Cardiac muscle cell (in vitro differentiated cells and primary cell): ENCODE data around the gene RAI14. TPM values are rescaled to one million over a fixed set of nuclear protein-coding genes. Genes with fewer than 3 reads are reported as not detected.
A peak's percentile ranks its signal among the peaks of the same experiment; 100 is the strongest.

Experiments
- DNase-seq, 2 donors: peaks; one replicate each; pipeline versions ENCODE4 v3.0.0 to v3.0.0-alpha.2; 2010 to 2017; ENCODE audit warnings: low read depth in 1 of 2, low spot score in 1 of 2
- H3K27ac ChIP-seq: fragments of 200-600 bp; sonication (generic); 2 replicates; pipeline ENCODE4 v1.5.1; 2016
- H3K27me3 ChIP-seq: fragments of 200-600 bp; sonication (generic); 2 replicates; pipeline ENCODE4 v1.6.0; 2016; ENCODE audit warnings: control low read depth
- H3K36me3 ChIP-seq: fragments of 200-600 bp; sonication (generic); 2 replicates; pipeline ENCODE4 v1.5.1; 2016; ENCODE audit warnings: control low read depth
- H3K4me1 ChIP-seq: fragments of 200-600 bp; sonication (generic); 2 replicates; pipeline ENCODE4 v1.8.1; 2017; ENCODE audit warnings: low read depth, mild to moderate bottlenecking, mixed run types
- H3K4me3 ChIP-seq: fragments of 200-600 bp; sonication (generic); 2 replicates; pipeline ENCODE4 v1.5.1; 2016; ENCODE audit warnings: mild to moderate bottlenecking
- H3K9me3 ChIP-seq: fragments of 200-600 bp; sonication (generic); 2 replicates; pipeline ENCODE4 v1.5.1; 2017; ENCODE audit warnings: low read depth, mild to moderate bottlenecking, control low read depth
- polyA plus RNA-seq: library from polyadenylated mRNA; unstranded; fragments of >200 nt; fragmentation: Nextera tagmentation; extraction: Ambion mirVana; gene quantifications from 2 replicates; pipeline ENCODE4 v1.2.1, GENCODE V29; 2016
- total RNA-seq: library from RNA; depleted of rRNA; stranded (reverse); fragments of >200 nt; gene quantifications from 2 replicates; pipeline ENCODE4 v1.2.3, GENCODE V29; 2016
- TF ChIP-seq, protein P1 (sequence below): IDR thresholded peaks from 2 replicates; pipeline ENCODE4 v1.5.1; 2012; ENCODE audit warnings: low read depth, mild to moderate bottlenecking, low read length

The RAI14 gene
- total and polyA plus RNA-seq, 2 experiments from 2014 or later: 9.6 to 11.6 TPM

GRCh38 chr5:34659168-34659567, 3.0 kb downstream of the RAI14 start:
- no peaks in the 10 kb centered on the region for H3K36me3 ChIP-seq
- no peaks in the 10 kb centered on the region for H3K9me3 ChIP-seq
- H3K27ac ChIP-seq: no peak overlapping the region
- TF ChIP-seq, protein P1, sequence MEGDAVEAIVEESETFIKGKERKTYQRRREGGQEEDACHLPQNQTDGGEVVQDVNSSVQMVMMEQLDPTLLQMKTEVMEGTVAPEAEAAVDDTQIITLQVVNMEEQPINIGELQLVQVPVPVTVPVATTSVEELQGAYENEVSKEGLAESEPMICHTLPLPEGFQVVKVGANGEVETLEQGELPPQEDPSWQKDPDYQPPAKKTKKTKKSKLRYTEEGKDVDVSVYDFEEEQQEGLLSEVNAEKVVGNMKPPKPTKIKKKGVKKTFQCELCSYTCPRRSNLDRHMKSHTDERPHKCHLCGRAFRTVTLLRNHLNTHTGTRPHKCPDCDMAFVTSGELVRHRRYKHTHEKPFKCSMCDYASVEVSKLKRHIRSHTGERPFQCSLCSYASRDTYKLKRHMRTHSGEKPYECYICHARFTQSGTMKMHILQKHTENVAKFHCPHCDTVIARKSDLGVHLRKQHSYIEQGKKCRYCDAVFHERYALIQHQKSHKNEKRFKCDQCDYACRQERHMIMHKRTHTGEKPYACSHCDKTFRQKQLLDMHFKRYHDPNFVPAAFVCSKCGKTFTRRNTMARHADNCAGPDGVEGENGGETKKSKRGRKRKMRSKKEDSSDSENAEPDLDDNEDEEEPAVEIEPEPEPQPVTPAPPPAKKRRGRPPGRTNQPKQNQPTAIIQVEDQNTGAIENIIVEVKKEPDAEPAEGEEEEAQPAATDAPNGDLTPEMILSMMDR: no peak
- no peak overlapping the region for H3K4me3 ChIP-seq
- H3K4me1 ChIP-seq: peaks cover 4% of the 10 kb centered on the region
- H3K27me3 ChIP-seq: no peaks in the 10 kb centered on the region
- no peak for DNase-seq

DNA sequence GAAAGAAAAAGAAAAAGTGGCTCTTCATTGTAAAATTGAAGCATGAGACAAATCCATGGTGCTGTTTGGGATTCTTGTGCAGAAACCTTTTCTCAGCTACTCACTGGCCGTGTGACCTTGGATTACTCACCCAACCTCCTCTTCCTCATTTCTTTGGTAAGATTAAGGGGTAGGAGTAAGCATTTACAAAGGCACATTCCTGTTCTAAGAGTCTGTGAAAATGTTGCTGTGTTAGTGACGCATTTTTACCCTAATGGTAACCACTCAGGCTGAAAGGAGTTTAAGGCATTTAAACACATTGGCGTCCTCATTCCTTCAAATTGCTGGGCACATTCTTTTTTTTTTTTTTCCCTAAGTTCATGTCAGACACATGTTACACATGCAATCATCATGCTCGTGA, 4.3 kb downstream of the RAI14 start:
- no peaks in the 10 kb centered on the region for H3K9me3 ChIP-seq
- H3K36me3 ChIP-seq: no peaks in the 10 kb centered on the region
- peaks cover 4% of the 10 kb centered on the region for H3K4me1 ChIP-seq
- no peaks in the 10 kb centered on the region for H3K27me3 ChIP-seq
- TF ChIP-seq, protein P1: no peak
- peak in 1 of 2 donors; percentile 45 for DNase-seq
- no peak overlapping the region for H3K27ac ChIP-seq
- no peak overlapping the region for H3K4me3 ChIP-seq

- H3K27ac ChIP-seq: no peak overlapping the region
- H3K4me3 ChIP-seq: no peak overlapping the region
- no peak for DNase-seq
- H3K9me3 ChIP-seq: no peaks in the 10 kb centered on the region
- no peaks in the 10 kb centered on the region for H3K36me3 ChIP-seq
- TF ChIP-seq, protein P1: no peak
- peaks cover 9% of the 10 kb centered on the region for H3K4me1 ChIP-seq
- H3K27me3 ChIP-seq: no peaks in the 10 kb centered on the region
Measured at GRCh38 chr5:34663771-34664496, 7.8 kb downstream of the RAI14 start.

DNA sequence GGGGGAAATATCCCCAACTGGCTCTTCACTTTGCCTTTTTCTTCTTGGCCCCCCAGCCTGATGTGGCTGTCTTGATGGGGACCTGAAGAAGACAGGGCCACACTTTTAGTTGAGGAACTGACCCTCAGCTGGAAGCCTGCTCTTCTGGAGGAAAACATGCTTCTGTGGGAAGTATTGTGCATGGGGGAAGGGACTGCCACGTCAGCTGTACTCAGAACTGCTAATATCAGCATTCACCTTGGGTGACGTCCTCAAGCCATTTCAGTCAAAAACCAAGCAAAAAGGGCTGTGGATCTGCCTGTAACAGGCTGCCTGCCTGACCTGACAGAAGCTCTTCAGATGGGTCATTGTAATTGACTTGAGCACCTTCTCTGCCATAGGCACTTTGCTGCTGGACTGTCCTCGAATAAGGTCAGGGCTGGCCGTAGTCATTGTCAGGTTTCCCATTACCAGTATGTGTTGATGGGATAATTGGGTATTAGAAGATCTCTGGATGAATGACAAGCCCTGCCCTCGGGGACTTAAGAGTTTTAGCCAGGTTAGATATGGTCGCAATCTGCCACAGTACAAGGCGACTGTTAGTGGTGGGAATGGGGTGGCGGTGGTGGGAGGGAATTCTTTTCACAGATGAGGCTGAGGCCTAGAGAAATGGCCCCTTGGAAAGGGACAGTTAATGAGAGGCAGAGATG, 10.4 kb downstream of the RAI14 start:
- DNase-seq: no peak
- peaks cover 9% of the 10 kb centered on the region for H3K4me1 ChIP-seq
- H3K27me3 ChIP-seq: no peaks in the 10 kb centered on the region
- H3K4me3 ChIP-seq: no peak overlapping the region
- TF ChIP-seq, protein P1: no peak
- peak overlapping the region; percentile 46 for H3K27ac ChIP-seq
- H3K36me3 ChIP-seq: no peaks in the 10 kb centered on the region
- no peaks in the 10 kb centered on the region for H3K9me3 ChIP-seq

DNA sequence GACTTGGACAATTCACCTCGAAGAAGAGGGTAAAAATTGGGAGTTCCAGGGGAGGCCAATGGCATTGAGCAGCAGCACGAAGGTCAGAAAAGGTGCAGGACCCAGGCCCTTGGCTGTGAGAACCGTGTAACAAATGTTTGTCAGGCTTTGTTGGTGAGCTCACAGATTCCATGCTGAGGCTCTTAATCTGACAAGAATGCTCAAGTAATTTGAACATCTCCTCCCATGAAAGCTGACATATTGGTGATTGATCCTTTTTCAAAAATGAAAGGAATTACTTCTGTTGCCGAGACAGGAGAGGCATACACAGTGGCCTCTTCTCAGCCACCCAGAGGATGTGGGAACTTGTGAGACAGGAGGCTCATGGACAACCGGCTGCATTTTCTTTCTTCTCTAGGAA, 11.6 kb downstream of the RAI14 start:
- Histone ChIP-seq H3K4me1 (peaks cover 9% of the 10 kb centered on the region), H3K4me3 (no peak overlapping the region), H3K27me3 (no peaks in the 10 kb centered on the region), H3K36me3 (no peaks in the 10 kb centered on the region), H3K9me3 (no peaks in the 10 kb centered on the region), H3K27ac (no peak overlapping the region)
- DNase-seq: no peak
- TF ChIP-seq, protein P1: no peak
